ENCODE results near the gene METTL21A. TPM values are rescaled to one million over a fixed set of nuclear protein-coding genes. Genes with fewer than 3 reads are reported as not detected.

The METTL21A gene
- total RNA-seq, 1 donor from 2014 or later: 12.5 TPM

- peaks cover 50% of the 10 kb centered on the region for H3K36me3 ChIP-seq
- peaks cover 18% of the 10 kb centered on the region for H3K9me3 ChIP-seq (replicated peaks)
- no peaks in the 10 kb centered on the region for H3K27me3 ChIP-seq (ENCODE audit: low read depth)
- no peak for DNase-seq
- no peak overlapping the region for H3K27ac ChIP-seq (replicated peaks)
- no peak overlapping the region for H3K4me3 ChIP-seq
- intact Hi-C loops (cut with micrococcal nuclease): no loop called here
- no peak for TF ChIP-seq CTCF (IDR thresholded peaks at IDR 0.05; ENCODE audit: borderline replicate concordance)
- no peaks in the 10 kb centered on the region for H3K4me1 ChIP-seq
These were observed 30.5 kb downstream of the METTL21A start for GRCh38 chr2:207594731-207595130.

GRCh38 chr2:207594264-207594663, 30.9 kb downstream of the METTL21A start:
- H3K4me1 ChIP-seq: no peaks in the 10 kb centered on the region
- no peak overlapping the region for H3K4me3 ChIP-seq
- intact Hi-C loops (cut with micrococcal nuclease): no loop called here
- H3K27me3 ChIP-seq (ENCODE audit: low read depth): no peaks in the 10 kb centered on the region
- peaks cover 18% of the 10 kb centered on the region for H3K9me3 ChIP-seq (replicated peaks)
- no peak for DNase-seq
- H3K36me3 ChIP-seq: peaks cover 55% of the 10 kb centered on the region
- no peak overlapping the region for H3K27ac ChIP-seq (replicated peaks)
- TF ChIP-seq CTCF (IDR thresholded peaks at IDR 0.05; ENCODE audit: borderline replicate concordance): no peak

GRCh38 chr2:207593277-207593676, 31.9 kb downstream of the METTL21A start:
- TF ChIP-seq CTCF (IDR thresholded peaks at IDR 0.05; ENCODE audit: borderline replicate concordance): no peak
- Histone ChIP-seq H3K27ac (replicated peaks) (no peak overlapping the region), H3K4me3 (no peak overlapping the region), H3K27me3 (ENCODE audit: low read depth) (no peaks in the 10 kb centered on the region), H3K4me1 (no peaks in the 10 kb centered on the region), H3K36me3 (peaks cover 60% of the 10 kb centered on the region), H3K9me3 (replicated peaks) (peaks cover 18% of the 10 kb centered on the region)
- DNase-seq: no peak
- intact Hi-C loops (cut with micrococcal nuclease): no loop called here

- DNase-seq: no peak
- intact Hi-C loops (cut with micrococcal nuclease): no loop called here
- Histone ChIP-seq H3K9me3 (replicated peaks) (peaks cover 18% of the 10 kb centered on the region), H3K4me1 (peaks cover 4% of the 10 kb centered on the region), H3K36me3 (peaks cover 68% of the 10 kb centered on the region), H3K4me3 (no peak overlapping the region), H3K27ac (replicated peaks) (no peak overlapping the region), H3K27me3 (ENCODE audit: low read depth) (no peaks in the 10 kb centered on the region)
- TF ChIP-seq CTCF (IDR thresholded peaks at IDR 0.05; ENCODE audit: borderline replicate concordance): no peak
These were observed 36.1 kb downstream of the METTL21A start for GRCh38 chr2:207589143-207589542.

- no peak overlapping the region for H3K4me3 ChIP-seq
- no peak for DNase-seq
- no peaks in the 10 kb centered on the region for H3K27me3 ChIP-seq (ENCODE audit: low read depth)
- peaks cover 73% of the 10 kb centered on the region for H3K36me3 ChIP-seq
- intact Hi-C loops (cut with micrococcal nuclease): no loop called here
- H3K27ac ChIP-seq (replicated peaks): no peak overlapping the region
- H3K4me1 ChIP-seq: peaks cover 4% of the 10 kb centered on the region
- H3K9me3 ChIP-seq (replicated peaks): peaks cover 12% of the 10 kb centered on the region
- no peak for TF ChIP-seq CTCF (IDR thresholded peaks at IDR 0.05; ENCODE audit: borderline replicate concordance)
These were observed 37.9 kb downstream of the METTL21A start for GRCh38 chr2:207587305-207587704.

GRCh38 chr2:207584952-207585351, 40.2 kb downstream of the METTL21A start:
- peaks cover 77% of the 10 kb centered on the region for H3K36me3 ChIP-seq
- no peak overlapping the region for H3K27ac ChIP-seq (replicated peaks)
- DNase-seq: no peak
- no peak overlapping the region for H3K4me3 ChIP-seq
- no peaks in the 10 kb centered on the region for H3K27me3 ChIP-seq (ENCODE audit: low read depth)
- H3K9me3 ChIP-seq (replicated peaks): no peaks in the 10 kb centered on the region
- peaks cover 5% of the 10 kb centered on the region for H3K4me1 ChIP-seq
- no peak for TF ChIP-seq CTCF (IDR thresholded peaks at IDR 0.05; ENCODE audit: borderline replicate concordance)
- intact Hi-C loops (cut with micrococcal nuclease): no loop called here

Data from left ventricle myocardium inferior (tissue), 1 donor.